Medulla oblongata (tissue), 1 donor: ENCODE data around the gene HSPA12A.
A peak's percentile ranks its signal among the peaks of the same experiment; 100 is the strongest.

Experiments
- DNase-seq: peaks from one replicate; pipeline ENCODE4 v3.0.0-alpha.2; 2015; ENCODE audit errors: extremely low spot score

HSPA12A gene, protein sequence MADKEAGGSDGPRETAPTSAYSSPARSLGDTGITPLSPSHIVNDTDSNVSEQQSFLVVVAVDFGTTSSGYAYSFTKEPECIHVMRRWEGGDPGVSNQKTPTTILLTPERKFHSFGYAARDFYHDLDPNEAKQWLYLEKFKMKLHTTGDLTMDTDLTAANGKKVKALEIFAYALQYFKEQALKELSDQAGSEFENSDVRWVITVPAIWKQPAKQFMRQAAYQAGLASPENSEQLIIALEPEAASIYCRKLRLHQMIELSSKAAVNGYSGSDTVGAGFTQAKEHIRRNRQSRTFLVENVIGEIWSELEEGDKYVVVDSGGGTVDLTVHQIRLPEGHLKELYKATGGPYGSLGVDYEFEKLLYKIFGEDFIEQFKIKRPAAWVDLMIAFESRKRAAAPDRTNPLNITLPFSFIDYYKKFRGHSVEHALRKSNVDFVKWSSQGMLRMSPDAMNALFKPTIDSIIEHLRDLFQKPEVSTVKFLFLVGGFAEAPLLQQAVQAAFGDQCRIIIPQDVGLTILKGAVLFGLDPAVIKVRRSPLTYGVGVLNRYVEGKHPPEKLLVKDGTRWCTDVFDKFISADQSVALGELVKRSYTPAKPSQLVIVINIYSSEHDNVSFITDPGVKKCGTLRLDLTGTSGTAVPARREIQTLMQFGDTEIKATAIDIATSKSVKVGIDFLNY

DNA sequence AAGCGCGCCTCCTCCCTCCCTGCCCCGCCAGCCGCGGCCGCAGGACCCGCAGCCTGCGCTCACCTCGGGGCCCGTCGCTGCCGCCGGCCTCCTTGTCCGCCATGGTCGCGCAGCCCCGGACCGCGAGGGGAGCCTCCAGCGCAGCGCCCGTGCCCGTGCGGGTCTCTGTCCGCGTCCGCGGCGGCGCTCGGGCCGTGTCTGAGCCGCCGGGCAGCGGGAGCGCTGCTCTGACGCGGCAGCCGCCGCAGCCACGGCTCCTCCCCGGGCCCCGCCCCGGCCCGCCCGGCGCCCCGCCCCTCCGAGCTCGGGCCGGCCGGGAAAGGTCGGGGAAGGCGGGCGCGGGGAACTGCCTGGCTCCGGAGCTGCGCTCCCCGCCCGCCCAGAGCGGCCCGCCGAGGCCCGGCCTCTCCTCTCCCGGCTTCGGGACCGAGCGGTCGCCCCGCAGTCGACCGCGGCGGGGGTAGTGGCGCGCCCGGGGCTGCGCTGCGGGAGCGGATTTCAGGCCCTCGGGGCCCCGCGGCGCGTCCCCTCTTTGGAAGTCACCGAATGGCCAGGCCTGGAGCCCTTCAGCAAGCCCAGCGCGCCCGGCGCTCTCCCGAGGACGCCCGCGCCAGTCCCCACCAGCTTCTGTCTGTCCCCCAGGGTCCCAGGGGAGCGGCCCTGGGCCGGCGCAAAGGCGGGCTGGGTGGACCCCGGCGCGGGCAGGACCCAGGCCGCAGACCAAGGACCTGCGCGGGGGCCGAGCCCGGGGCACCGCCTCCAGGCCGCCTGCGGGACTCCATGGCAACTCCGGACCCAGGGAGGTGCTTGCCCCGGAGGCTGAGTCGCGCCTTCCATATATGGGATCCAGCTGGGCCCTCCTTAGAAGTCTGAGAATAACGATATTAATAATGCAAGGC lies at the start of gene HSPA12A:
HSPA12A (minus strand) TSS at position 200 of the 899 bp plus-strand sequence; CDS start at position 103, 97 bp downstream.
- DNase-seq = peak; percentile 80

DNA sequence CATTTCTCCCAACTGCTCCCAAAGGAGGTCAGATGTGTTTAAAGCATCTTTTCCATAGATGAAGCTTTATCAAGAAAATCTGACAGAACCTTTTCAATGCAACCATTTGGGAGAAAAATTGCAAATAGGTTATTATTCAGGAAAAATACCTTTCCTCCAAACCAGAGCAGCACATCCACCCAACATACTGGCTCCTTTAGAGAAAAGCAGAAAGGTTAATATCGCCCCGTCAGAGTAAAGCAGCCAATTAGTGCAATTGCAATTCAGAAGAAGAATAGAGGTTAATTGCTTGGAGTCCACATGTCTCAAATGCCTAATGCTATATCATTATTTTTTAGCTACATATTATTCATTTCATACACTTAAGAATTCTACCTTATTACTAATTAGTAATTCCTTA lies 48.9 kb upstream of the HSPA12A start:
- no peak for DNase-seq

DNA sequence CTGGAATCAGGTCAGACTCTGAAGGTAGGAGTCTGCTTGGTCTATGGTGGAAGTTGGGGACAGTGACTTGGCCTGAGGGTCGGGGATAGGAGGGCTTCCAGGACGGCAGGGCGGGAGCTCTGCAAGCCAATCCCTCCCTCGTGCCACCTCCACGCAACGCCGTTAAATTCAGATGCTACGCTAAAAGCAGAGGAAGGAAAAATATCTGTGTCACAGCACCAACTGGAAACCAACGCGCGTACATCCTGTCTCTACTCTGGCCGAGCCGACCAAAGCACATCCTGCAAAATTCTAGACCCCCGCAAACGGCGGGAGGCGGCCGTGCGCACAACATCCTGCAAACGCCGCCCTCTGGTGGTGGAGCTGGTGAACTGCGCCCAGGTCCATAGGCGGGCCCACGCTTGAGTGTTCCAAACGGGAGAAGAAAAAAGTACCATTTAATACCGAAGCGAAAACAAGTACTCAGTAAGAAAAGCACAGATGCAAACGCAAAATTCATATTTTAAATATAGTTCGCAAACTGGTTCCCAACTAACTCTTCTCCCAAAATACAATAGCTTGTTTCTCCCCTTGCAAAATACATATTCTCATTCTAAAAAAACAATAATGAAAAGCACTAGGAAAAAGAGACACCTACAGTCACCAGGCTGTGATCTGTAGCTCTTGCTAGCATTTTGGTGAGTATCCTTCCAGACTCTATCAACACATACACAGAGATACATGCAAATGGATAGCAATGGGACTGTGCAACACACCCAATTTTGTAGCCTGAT lies 45.7 kb upstream of the HSPA12A start:
- DNase-seq = peak; percentile 69

DNA sequence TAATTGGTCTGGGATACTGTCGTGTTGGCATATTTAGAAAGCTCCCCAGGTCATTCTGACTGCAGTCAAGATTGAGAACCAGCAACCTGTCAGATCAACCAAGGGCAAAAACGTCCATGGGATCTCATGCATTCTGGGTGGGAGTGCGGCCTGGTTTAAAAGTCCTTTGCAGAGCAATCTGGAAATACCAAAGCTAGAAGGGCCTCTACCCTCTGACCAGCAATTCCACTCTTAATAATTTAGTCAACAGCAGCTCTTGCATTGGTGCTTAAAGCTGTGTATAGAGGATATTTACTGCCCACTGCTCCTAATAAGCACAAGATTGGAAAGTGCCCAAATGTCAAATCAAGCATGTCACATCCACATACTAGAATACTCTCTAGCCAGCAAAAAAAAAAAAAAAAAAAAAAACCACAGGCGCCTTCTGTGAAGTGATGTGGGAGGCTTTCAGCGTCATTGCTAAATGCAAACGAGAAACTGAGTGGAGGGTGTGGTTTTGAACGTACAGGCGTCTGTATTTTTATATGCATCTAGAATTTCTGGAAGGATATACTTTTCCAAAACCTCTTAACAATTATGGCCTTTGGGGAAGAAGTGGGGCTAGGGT lies 44.8 kb upstream of the HSPA12A start:
- DNase-seq = no peak

DNA sequence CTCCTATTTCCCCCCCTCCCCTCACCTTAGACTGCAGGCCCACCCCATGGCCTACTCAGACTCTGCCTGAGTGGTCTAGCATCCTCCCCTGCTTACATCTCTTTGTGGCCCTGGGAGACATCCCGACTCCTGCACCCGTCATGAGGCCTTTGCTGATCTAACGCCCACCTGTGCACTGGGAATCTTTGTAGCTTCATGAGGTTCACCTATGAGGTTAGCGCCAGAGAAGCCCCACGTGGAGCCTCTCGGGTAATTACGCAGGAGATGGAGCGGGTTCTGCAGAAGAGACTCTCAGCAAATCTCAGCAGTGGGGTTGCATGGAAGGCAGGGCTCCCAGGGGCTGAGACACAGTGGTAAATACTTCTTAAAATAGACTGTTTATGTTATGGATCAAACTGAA lies 43.5 kb upstream of the HSPA12A start:
- no peak for DNase-seq

DNA sequence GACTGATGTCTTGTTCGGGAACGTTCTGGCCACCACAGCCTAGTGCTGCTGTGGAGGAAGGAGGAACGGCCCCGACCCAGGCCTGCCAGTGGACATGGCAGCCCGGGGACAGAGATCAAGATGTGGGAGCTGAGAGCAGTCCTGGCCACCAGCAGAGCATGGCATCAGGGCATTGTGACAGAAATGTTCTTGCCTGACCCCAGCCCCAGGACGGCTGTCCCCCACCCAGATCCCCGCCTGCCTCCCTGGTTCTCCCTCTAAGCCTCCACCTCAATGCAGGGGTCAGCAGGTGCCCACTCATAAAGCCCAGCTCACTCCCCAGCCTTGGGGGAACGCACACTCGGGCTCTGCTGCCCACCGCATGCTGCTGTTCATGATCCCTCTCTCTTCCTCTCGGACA lies 42.9 kb upstream of the HSPA12A start:
- no peak for DNase-seq

DNA sequence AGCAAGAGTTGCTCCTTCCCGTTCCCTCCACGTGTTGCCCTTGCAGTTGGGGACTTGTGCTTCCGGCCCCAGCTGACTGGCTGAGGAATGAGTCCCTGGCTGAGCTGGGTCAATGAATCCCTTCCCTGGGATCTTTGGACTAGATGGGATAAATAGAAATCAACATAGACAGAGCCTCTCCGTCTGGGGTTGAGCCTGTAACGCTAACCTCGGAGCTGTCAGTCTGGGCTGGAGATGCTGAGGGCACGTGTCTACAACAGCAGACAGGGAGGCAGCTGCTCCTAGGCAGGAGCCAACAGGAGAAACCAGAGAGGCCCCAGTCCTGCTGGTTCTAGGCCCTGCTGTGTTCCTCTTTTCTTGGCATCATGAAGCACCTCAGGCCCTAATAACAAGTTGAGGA lies 42.3 kb upstream of the HSPA12A start:
- DNase-seq = no peak

DNA sequence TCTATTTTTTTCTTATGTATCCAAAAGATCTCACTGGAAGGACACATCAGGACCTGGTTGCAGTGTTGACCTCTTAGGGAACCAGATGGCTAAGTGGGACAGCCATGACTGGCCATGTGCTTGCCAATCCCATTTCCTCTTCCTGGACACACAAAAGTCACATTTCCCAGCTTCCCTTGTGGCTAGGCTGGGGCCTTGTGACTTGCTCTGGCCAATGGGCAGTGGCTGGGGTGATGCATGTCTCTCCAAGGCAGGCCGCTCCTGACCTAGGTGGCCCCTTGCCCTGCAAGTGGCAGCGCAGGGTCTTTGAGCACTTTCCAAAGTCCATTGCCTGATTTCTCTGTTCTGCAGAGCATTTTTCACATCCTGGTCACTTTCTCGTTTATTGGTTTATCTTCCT lies 41.7 kb upstream of the HSPA12A start:
- DNase-seq = no peak

DNA sequence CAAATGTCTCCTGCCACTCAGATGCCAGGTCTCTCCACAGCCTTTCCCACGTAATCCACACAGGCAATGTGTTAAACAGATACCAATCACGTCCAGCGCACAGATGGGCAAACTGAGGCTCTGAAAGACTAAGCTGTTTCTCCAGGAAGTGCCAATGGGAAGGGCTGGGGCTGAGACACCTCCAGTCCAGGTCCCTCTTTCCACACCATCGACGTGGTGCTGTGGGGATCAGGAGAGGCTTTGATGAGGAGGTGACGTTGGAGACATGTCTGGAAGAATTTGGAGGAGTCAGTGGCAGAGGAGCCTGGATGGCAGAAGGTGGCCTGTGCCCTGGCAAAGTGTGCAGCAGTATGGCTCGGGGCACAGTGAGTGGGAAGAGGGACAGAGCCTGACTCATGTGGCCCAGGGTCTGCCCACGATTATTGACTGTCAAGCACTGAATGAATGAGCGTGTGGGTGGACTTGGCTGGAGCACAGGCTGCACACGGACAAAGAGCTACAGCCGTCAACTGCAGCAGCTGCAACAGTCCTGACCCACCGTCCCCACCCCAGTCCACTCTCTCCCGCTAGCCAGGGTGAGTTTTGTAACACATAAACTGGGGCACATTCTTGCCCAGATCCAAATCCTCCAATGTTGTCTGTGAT lies 40.8 kb upstream of the HSPA12A start:
- no peak for DNase-seq

DNA sequence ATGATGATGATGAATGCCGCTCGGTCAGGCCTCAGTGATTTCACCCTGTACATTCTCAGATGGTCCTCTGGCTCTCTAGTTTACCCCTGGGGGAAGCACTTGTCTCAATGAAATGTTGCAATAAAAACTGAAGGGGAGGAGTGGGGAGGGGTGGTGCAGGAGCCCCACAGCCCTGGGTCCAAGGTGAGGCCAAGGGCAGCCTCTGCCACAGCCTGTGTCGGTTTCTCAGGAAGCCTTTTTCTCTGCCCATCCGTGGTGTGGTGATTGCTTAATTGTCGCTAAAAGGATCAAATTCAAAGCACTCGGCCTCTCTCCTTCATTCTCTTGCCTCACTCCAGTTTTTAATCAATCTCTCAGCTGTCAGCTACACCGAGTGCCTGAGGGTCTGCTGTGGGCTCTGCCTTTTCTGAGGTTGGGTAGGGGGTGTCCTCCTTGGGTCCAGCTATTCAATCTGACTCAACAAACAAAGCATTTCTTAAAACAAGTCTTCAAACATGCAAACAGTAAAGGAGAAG lies 39.1 kb upstream of the HSPA12A start:
- DNase-seq = no peak

DNA sequence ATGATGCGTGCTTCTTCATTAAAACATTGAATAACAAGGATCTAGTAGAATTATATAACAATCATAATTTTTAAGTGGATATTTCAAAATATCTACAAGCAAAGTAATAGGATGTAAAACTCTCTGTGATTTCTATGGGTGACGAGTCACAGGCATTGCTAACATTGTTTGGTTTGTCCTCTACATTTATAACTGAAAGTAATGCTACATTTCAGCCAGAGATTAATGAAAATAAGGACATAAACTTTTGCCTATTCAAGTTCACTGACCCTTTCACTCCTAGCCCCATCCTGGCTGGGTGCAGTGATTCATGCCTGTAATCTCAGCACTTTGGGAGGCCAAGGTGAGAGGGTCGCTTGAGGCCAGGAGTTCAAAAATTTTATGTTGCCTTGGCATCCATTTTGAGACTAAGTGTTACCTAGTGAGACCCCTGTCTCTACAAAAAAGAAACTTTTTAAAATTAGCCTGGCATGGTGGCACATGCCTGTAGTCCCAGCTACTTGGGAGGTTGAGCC lies 38.4 kb upstream of the HSPA12A start:
- DNase-seq = no peak

DNA sequence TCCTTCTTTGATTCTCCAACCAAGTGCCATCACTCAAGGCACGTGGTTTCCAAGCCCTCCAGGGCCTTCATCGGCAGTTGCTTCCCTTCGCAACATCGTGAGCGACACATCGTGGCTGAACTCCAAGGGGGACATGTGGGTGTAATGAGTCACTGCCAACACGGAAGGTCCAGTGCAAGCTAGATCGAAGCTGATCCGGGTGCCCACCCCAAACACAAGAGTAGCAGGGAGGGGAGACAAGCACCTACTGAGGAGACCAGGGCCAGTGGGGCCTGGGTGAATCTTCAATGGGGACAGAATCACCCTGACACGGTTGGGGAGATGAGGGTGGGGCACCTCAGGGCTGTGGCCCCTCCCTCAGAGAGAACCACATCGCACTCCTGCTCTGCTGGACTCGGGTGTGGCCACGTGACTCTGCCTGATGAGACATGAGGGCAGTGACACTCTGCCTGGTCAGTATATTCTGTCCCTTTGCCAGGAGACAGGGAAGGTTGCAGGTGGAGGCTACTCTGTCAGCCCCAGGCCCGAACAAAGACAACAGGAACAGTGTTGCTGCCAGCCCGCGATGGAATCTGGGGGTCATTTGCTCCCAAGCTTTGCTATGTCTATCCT lies 36.8 kb upstream of the HSPA12A start:
- no peak for DNase-seq

DNA sequence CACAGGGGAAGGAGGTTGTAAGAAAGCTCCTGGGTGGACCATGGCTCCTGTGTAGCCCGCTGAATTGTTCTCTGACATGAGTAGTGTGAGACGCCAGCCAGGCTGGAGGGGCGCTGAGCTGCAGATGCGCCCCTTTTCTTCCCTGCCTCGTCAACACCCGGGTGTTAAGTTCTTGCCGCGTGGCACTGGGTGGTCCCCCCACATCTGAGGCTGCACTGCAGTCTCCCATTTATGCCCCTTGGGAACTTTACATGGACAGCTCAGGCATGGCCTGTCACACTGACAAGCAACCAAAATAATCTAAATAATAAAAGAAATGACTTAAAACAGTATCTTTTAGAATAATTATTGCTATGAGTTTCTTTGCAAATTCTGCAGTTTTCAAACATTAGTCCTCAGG lies 34.6 kb upstream of the HSPA12A start:
- DNase-seq = no peak

DNA sequence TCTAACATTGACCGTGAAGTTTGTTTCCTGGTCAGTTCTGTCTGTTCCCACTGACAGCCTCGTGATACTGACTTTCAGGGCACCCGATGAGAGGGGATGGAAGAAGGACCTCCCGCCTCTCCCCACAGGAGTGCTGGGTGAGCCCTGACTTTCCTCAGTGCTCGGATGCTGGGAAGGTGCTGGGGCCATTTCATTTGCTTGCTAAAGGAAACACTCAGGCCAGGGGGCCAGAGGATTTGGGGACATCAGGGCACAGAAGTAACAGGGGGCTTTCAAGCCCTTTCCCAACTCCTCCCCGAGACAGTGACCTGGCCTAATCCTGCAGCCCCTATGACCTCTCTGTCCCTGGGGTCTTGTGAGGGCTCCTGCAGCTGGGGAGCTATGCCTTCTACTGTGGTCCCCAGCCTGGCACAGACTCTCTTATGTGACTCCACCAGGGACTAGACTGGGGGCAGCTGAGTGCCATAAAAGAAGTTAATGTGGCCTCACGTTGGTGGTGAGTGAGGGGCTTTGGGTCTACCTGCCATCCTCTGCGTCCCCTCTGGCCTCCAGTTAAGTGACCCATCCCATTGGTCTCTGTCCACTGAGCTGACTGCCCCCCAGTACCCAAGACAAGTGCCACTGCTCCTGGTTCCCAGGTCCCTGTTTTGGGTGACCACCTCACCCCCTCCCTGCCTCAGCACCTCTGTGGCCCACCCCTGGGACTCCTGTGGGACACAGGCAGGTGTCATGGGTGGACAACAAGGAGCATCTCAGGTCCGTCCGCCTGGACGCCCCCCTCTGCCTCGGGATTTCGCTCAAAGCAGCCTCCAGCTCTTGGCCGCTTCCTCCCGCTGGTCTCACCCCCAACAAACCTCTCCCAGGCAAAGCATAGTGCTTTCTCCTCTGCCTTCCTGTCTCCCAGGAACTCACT lies 33.4 kb upstream of the HSPA12A start:
- DNase-seq = no peak

DNA sequence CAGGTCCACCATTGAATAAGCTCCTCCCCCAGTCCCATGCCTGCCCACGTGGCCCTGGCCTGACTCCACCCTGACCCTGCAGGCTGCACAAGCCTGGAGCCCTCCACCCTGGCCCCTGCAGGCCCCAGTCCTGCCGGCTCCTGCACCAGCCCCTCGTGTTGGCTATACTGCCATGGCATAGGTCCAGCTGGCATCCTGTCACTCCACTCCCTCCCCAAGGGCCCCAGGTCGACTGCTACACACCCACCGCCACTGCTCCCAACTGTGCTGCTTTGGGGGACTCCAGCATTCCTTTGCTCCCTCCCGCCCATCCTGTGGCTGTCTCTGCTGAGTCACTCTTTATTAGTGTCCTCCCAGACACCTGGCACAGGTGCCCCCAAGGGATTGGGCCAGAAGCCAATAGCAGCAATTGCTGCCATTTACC lies 32.4 kb upstream of the HSPA12A start:
- DNase-seq = no peak

DNA sequence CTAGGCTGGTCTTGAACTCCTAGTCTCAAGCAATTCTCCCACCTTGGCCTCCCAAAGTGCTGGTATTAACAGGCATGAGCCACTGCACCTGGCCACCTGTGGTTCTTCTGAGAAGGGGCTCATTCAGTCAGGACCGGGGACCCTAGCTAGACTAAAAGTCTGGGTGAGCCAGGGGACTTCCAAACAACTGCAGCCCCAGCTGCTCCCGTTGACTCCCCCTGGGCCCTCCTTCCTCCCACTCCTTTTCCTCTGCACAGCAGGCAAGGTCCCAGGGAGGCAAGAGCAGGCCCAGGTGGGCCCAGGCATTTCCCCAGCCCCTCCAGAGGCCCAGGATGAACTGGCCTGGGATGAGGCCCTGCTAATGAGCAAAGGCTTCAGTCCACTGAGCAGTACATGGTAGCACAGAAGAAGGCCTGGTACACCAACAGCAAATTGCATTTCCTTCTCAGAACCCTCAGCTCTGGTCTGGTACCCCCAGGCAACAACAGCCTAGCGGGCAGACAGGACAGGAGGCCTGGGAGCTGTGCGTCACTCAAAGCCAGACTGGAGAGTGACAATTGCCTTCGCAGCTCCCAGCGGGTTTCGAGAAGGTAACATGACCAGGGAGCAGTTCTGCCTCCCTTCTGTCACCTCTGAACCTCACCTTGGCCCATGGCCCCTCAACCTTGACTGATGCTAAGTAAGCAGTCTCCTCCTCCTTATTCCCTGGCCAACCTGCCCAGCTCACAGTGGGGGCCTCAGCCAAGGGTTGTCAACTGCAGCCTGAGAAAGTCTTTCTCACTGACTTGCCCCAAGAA lies 30.7 kb upstream of the HSPA12A start:
- DNase-seq = no peak

DNA sequence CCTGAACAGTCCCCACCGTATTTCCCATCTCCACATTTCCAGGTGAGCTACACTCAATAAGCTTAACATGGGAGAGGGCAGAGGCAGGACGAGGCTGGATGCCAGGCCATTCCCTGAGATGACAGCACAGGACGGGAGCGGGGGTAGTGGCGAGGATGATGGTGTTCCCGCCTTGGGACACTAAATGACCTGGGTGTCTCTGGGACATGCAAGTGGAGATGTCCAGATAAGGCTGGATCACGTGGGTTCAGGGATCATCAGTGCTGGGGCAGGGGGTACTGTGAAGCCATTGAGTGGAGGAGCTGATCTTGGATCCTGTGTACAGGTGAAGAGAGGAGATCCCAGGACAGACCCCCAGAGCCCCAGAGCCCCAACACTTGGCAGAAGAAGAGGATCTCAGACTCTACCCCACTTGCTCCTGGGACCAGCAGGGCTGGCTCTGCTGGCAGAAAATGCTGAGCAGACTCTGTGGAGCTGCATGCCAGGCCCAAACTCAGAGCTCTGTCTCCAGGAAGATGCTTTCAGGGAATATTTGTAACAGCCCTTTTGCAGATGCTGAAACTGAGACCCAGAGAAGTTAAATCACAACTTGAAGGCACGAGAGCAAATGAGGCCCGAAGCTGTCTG lies 29.7 kb upstream of the HSPA12A start:
- no peak for DNase-seq
